Endodermal cell (in vitro differentiated cells): ENCODE measurements around the gene MED13L. TPM values are rescaled to one million over a fixed set of nuclear protein-coding genes. Genes with fewer than 3 reads are reported as not detected.

Experiments
- DNase-seq: peaks from one replicate; pipeline ENCODE4 v3.0.0-alpha.2; 2017
- H3K27ac ChIP-seq: 2 replicates; pipeline ENCODE4 v1.5.1; 2013; ENCODE audit warnings: mild to moderate bottlenecking, low read depth, low read length, moderate library complexity
- H3K27me3 ChIP-seq: 2 replicates; pipeline ENCODE4 v1.6.1; 2013; ENCODE audit warnings: mild to moderate bottlenecking, low read length, moderate library complexity; ENCODE audit not compliant: insufficient read depth, control insufficient read depth, poor library complexity, severe bottlenecking
- H3K36me3 ChIP-seq: 2 replicates; pipeline ENCODE4 v1.7.0; 2013; ENCODE audit warnings: mild to moderate bottlenecking, low read length, moderate library complexity; ENCODE audit not compliant: control insufficient read depth, insufficient read depth
- H3K4me1 ChIP-seq: one replicate; pipeline ENCODE4 v1.7.0; 2013; ENCODE audit warnings: low read length; ENCODE audit not compliant: control insufficient read depth, insufficient read depth
- H3K4me3 ChIP-seq: 2 replicates; pipeline ENCODE4 v1.5.1; 2013; ENCODE audit warnings: mild to moderate bottlenecking, low read length, moderate library complexity
- H3K9ac ChIP-seq: 2 replicates; pipeline ENCODE4 v1.6.1; 2013; ENCODE audit warnings: mild to moderate bottlenecking, low read length, moderate library complexity; ENCODE audit not compliant: poor library complexity, severe bottlenecking; ENCODE audit errors: extremely low read depth
- H3K9me3 ChIP-seq: 2 replicates; pipeline ENCODE4 v1.6.1; 2013; ENCODE audit warnings: mild to moderate bottlenecking, low read length, moderate library complexity; ENCODE audit not compliant: control insufficient read depth
- H3K27ac Mint-ChIP-seq: 2 replicates; pipeline ENCODE4 v1.8.0; 2020; ENCODE audit warnings: mixed read lengths
- H3K27me3 Mint-ChIP-seq: 2 replicates; pipeline ENCODE4 v1.8.0; 2021; ENCODE audit warnings: mild to moderate bottlenecking, mixed read lengths; ENCODE audit not compliant: insufficient read depth
- H3K36me3 Mint-ChIP-seq: 2 replicates; pipeline ENCODE4 v1.8.0; 2020; ENCODE audit warnings: low read depth, mixed read lengths
- H3K4me1 Mint-ChIP-seq: 2 replicates; pipeline ENCODE4 v1.8.0; 2020; ENCODE audit warnings: mixed read lengths
- H3K4me3 Mint-ChIP-seq: 2 replicates; pipeline ENCODE4 v1.8.0; 2020; ENCODE audit warnings: mild to moderate bottlenecking, moderate library complexity, mixed read lengths
- H3K9me3 Mint-ChIP-seq: 2 replicates; pipeline ENCODE4 v1.8.0; 2020; ENCODE audit warnings: mild to moderate bottlenecking, mixed read lengths
- CTCF ChIP-seq: fragments of 200-600 bp; sonication (generic); conservative IDR thresholded peaks from 2 replicates; pipeline ENCODE4 v1.5.0; 2021; ENCODE audit warnings: antibody characterized with exemption, mild to moderate bottlenecking
- WGBS, 2 experiments: methylation state at CpG; one replicate each; pipeline versions ENCODE4 v1.1.5 to v1.1.7; 2013; ENCODE audit warnings: missing lambda C conversion rate in 2 of 2, mixed read lengths in 1 of 2; ENCODE audit not compliant: insufficient coverage in 1 of 2, insufficient read length in 1 of 2; 5-methylcytosine and 5-hydroxymethylcytosine counted together
- total RNA-seq, 2 donors: library from RNA; stranded (reverse); fragmentation: NEBNext Ultra II Directional in 1 of 2; extraction: Animal tissue kit (Norgen Biotek cat#: 25700) in 1 of 2; gene quantifications; 2 replicates in 1 of 2; 3 replicates in 1 of 2; pipeline ENCODE4 v1.2.1, GENCODE V29; 2021

The MED13L gene
- total RNA-seq, 2 donors from 2014 or later = 101 to 111 TPM

- no peak overlapping the region for H3K27ac ChIP-seq
- peaks cover 52% of the 10 kb centered on the region for H3K4me1 Mint-ChIP-seq
- no peak overlapping the region for H3K9ac ChIP-seq
- no peak overlapping the region for H3K4me3 ChIP-seq
- H3K4me1 ChIP-seq = peaks cover 20% of the 10 kb centered on the region
- no peaks in the 10 kb centered on the region for H3K36me3 ChIP-seq
- H3K27me3 Mint-ChIP-seq = no peaks in the 10 kb centered on the region
- no peak for DNase-seq
- H3K9me3 ChIP-seq = no peaks in the 10 kb centered on the region
- no peaks in the 10 kb centered on the region for H3K27me3 ChIP-seq
- WGBS, 2 experiments = 83 to 99% methylated on average over 2 of the region's 2 CpGs
- H3K4me3 Mint-ChIP-seq = no peak overlapping the region
- H3K9me3 Mint-ChIP-seq = no peaks in the 10 kb centered on the region
- no peak for TF ChIP-seq CTCF
- H3K27ac Mint-ChIP-seq = no peak overlapping the region
- no peaks in the 10 kb centered on the region for H3K36me3 Mint-ChIP-seq
Measured at GRCh38 chr12:116141833-116142162, 135.7 kb downstream of the MED13L start.

- WGBS, 2 experiments = 90% methylated on average over 3 of the region's 4 CpGs; no CpG with 5 or more reads in 1 of the 2 experiments
- H3K4me3 Mint-ChIP-seq = no peak overlapping the region
- H3K27me3 ChIP-seq = no peaks in the 10 kb centered on the region
Measured at GRCh38 chr12:116141110-116141832, 136.2 kb downstream of the MED13L start.

DNA sequence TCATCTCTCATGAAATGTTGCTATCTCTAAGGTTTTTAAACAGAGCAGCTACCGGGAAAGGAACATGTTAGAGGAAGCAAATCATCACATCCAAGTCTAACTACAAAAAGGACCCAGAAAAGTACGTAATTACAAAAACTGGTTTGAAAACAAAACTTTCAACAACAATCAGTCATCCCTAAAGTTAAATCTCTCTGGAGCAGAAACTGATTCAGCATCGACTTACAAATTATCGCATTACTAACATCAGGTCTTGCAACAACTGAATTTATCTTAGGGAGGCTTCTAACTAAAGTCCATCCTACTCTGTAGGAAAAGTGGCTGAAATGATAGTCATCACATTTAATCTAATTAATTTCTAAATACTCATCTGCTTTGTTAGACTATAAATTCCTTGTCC lies 137.0 kb downstream of the MED13L start:
- no peaks in the 10 kb centered on the region for H3K36me3 ChIP-seq
- H3K36me3 Mint-ChIP-seq = no peaks in the 10 kb centered on the region
- no peaks in the 10 kb centered on the region for H3K27me3 ChIP-seq
- 92 to 100% methylated on average over 3 to 4 of the region's 4 CpGs for WGBS, 2 experiments
- H3K4me1 ChIP-seq = peaks cover 20% of the 10 kb centered on the region
- H3K4me1 Mint-ChIP-seq = peaks cover 52% of the 10 kb centered on the region
- H3K27ac Mint-ChIP-seq = no peak overlapping the region
- no peak for TF ChIP-seq CTCF
- no peak overlapping the region for H3K27ac ChIP-seq
- no peak overlapping the region for H3K9ac ChIP-seq
- H3K27me3 Mint-ChIP-seq = no peaks in the 10 kb centered on the region
- DNase-seq = no peak
- H3K4me3 Mint-ChIP-seq = no peak overlapping the region
- H3K4me3 ChIP-seq = no peak overlapping the region
- H3K9me3 Mint-ChIP-seq = no peaks in the 10 kb centered on the region
- H3K9me3 ChIP-seq = no peaks in the 10 kb centered on the region

More at GRCh38 chr12:116141110-116141832, 136.2 kb downstream of the MED13L start:
- H3K36me3 Mint-ChIP-seq = no peaks in the 10 kb centered on the region
- no peak overlapping the region for H3K4me3 ChIP-seq
- H3K27me3 Mint-ChIP-seq = no peaks in the 10 kb centered on the region
- no peaks in the 10 kb centered on the region for H3K36me3 ChIP-seq
- peaks cover 52% of the 10 kb centered on the region for H3K4me1 Mint-ChIP-seq
- no peak overlapping the region for H3K9ac ChIP-seq
- DNase-seq = no peak
- no peak for TF ChIP-seq CTCF
- H3K27ac Mint-ChIP-seq = no peak overlapping the region
- H3K27ac ChIP-seq = no peak overlapping the region
- no peaks in the 10 kb centered on the region for H3K9me3 ChIP-seq
- H3K9me3 Mint-ChIP-seq = no peaks in the 10 kb centered on the region
- peaks cover 20% of the 10 kb centered on the region for H3K4me1 ChIP-seq
